Activated CD8-positive, alpha-beta T cell treated with anti-CD3 and anti-CD28 coated beads, Interleukin-2, amount 10 ng/mL, durations not matched to agents 7 days and 5 days (primary cell): ENCODE data around the gene PKNOX2. TPM values are rescaled to one million over a fixed set of nuclear protein-coding genes. Genes with fewer than 3 reads are reported as not detected.
A peak's percentile ranks its signal among the peaks of the same experiment; 100 is the strongest.

Experiments
- ATAC-seq: fragments of 150-1000 bp; cut with Tn5 transposase; one replicate; pipeline ENCODE4 v1.10.0; 2021; ENCODE audit warnings: moderate library complexity
- CTCF ChIA-PET: fragments of 350-600 bp; sonication (Branson Sonifier 250); formaldehyde crosslinking; loops from one replicate; lab custom pipeline; 2021; ENCODE audit warnings: antibody characterized with exemption; lab: Charles Lee
- POLR2A ChIA-PET: fragments of 350-600 bp; sonication (Branson Sonifier 250); formaldehyde crosslinking; loops from one replicate; lab custom pipeline; 2021; ENCODE audit warnings: antibody characterized with exemption; lab: Charles Lee
- DNase-seq: peaks from one replicate; pipeline ENCODE4 v3.0.0-alpha.2; 2020
- H3K27ac Mint-ChIP-seq: one replicate; pipeline ENCODE4 v1.8.0; 2021; ENCODE audit warnings: mild to moderate bottlenecking, mixed read lengths
- H3K27me3 Mint-ChIP-seq: one replicate; pipeline ENCODE4 v1.8.0; 2021; ENCODE audit warnings: low read depth, mixed read lengths
- H3K36me3 Mint-ChIP-seq: one replicate; pipeline ENCODE4 v1.8.0; 2021; ENCODE audit warnings: low read depth, mixed read lengths
- H3K4me1 Mint-ChIP-seq: one replicate; pipeline ENCODE4 v1.8.0; 2021; ENCODE audit warnings: low read depth, mixed read lengths
- H3K4me3 Mint-ChIP-seq: one replicate; pipeline ENCODE4 v1.8.0; 2021; ENCODE audit warnings: mild to moderate bottlenecking, mixed read lengths
- H3K9me3 Mint-ChIP-seq: one replicate; pipeline ENCODE4 v1.8.0; 2022; ENCODE audit warnings: mixed read lengths; ENCODE audit not compliant: insufficient read depth
- total RNA-seq, 2 experiments: library from RNA; stranded (reverse); gene quantifications; one replicate each; pipeline ENCODE4 v1.2.3, GENCODE V29; 2021

PKNOX2 gene
- total RNA-seq, 2 experiments from 2014 or later = not detected

DNA sequence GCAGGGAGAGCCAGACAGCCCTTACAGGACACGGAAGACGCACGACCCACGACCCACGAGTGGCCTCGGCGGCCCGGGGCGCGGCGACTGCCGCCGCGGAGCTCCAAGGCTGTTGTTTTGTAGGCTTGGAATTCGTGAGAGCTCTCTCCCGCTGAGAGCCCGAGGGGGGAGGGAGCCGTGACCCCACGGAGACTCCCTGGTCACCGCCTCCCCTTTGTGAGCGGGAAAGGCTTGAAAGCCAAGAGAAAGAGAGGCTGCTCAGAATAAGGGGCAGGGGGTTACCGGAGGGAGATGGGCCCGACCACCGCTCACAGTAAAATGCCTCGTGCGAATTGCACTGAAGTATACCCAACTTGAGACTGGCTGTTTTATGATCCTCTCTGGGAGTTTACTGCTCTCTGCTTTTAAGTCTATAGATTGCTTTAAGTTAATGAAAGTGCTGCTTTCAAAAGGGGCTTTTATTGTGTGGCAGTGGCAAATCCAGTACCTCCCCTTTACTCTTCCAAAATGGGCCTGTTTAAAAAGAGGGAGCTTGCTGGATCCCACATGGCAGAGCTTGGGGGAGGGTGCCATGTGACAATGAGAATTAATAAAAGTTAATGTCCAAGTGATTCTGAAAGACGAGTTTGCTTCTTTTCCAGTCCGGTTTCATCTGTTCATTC is 2.9 kb downstream of the PKNOX2 start:
- Mint-ChIP-seq H3K4me1 (peaks cover 24% of the 10 kb centered on the region), H3K4me3 (no peak overlapping the region), H3K27me3 (peaks cover 76% of the 10 kb centered on the region), H3K36me3 (peaks cover 1% of the 10 kb centered on the region), H3K9me3 (no peaks in the 10 kb centered on the region), H3K27ac (no peak overlapping the region)
- ChIA-PET POLR2A (no interaction called here), CTCF (no interaction called here)
- no peak for ATAC-seq
- no peak for DNase-seq

DNA sequence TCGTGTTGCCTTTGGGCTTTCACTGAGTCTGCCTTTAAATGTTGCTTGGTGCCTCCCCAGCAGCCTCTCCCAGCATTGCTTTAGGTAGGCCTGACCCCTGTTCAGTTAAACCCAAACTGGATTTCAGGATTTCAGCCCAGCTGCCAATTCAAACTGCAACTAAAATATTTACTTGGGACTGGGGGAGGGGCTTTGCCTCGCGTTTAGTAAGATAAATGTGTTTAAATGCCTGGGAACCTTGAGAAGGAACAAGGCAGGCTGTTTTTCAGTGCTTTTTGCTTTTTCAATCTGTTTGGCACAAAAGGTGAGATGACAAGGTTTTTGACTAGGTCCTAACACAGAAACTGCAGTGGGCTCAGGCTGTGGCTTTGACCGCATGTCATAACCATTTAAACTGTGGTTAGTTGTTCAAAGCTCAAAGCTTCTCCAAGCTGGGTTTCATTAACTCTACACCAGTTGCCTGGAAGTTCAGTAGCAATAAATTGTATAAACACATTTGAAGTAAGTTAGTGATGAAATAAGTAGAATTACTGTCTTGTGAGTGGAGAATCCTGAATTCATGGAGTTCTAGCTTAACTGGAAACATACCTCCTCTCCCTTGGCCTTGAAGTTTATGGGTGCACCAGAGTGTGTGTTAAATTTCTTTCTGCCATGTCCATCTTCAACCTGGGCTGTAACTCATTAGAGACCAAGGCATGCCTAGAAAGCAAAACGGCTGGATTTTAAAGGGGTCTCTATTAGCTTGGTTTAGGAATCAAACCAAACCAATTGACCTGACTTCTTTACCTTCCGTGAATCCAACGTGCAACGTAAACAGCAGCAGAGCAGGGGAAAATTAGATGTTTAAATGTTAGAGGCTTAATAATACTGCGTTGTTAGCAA is 3.6 kb downstream of the PKNOX2 start:
- Mint-ChIP-seq H3K27ac (no peak overlapping the region), H3K4me3 (no peak overlapping the region), H3K36me3 (peaks cover 1% of the 10 kb centered on the region), H3K4me1 (peaks cover 24% of the 10 kb centered on the region), H3K9me3 (no peaks in the 10 kb centered on the region), H3K27me3 (peaks cover 72% of the 10 kb centered on the region)
- DNase-seq = peak; percentile 24
- ATAC-seq = no peak
- ChIA-PET POLR2A (no interaction called here), CTCF (no interaction called here)

DNA sequence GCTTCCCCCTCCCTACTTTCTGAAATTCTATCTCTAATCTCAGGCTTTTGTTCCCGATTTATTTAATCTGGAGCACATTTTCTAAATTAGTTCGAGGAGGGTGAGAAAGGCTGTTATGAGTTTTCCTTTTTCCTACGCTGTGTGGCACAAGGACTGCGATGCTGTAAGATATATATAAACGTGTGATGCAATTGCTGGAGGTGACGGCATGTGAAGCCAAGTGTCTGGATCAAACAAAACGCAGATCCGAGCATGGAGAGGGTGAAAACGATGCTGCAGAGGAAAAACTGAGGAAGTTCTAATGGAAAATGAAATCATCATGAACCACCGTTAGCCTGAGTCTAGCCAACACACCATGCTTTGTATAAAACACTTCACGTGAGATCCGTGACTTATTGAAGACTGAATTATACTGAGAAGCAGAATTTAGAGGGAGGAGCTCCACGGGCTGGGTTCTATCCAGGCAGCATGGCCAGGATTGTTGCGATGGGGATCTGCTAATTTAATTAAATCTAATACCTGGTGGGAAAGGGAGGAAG is 4.4 kb downstream of the PKNOX2 start:
- no peak for ATAC-seq
- no peak overlapping the region for H3K27ac Mint-ChIP-seq
- H3K9me3 Mint-ChIP-seq = no peaks in the 10 kb centered on the region
- peaks cover 1% of the 10 kb centered on the region for H3K36me3 Mint-ChIP-seq
- H3K4me3 Mint-ChIP-seq = no peak overlapping the region
- H3K27me3 Mint-ChIP-seq = peaks cover 64% of the 10 kb centered on the region
- POLR2A ChIA-PET = no interaction called here
- DNase-seq = no peak
- H3K4me1 Mint-ChIP-seq = peaks cover 20% of the 10 kb centered on the region
- CTCF ChIA-PET = no interaction called here

DNA sequence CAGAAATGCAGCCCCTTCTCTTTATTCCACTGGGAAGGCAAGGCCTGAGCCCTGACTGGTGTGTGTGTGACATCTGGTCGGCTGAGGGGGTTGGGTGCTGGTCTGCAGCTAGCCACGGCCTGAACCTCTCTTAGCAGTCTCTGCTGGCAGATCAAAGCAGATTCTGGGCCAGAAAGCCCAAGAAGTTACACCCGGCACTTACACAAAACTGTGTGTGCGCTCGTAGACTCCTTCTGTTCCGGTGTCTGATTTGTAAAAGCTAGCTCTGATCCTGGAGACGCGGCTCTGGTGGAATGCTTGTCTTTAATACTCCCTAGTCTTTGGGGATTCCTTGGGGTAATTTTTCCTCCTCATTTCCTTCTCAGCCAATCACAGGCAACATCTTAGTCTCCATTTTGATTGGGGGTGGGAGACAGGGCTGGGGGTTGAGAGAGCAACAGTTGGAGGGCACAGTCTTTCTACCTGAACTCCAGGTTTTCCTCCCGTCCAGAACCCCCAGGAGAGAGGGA is 5.5 kb downstream of the PKNOX2 start:
- CTCF ChIA-PET = no interaction called here
- Mint-ChIP-seq H3K4me3 (no peak overlapping the region), H3K4me1 (peaks cover 14% of the 10 kb centered on the region), H3K27ac (no peak overlapping the region), H3K9me3 (no peaks in the 10 kb centered on the region), H3K27me3 (peaks cover 56% of the 10 kb centered on the region), H3K36me3 (no peaks in the 10 kb centered on the region)
- ATAC-seq (no peak), DNase-seq (no peak)
- POLR2A ChIA-PET = no interaction called here

DNA sequence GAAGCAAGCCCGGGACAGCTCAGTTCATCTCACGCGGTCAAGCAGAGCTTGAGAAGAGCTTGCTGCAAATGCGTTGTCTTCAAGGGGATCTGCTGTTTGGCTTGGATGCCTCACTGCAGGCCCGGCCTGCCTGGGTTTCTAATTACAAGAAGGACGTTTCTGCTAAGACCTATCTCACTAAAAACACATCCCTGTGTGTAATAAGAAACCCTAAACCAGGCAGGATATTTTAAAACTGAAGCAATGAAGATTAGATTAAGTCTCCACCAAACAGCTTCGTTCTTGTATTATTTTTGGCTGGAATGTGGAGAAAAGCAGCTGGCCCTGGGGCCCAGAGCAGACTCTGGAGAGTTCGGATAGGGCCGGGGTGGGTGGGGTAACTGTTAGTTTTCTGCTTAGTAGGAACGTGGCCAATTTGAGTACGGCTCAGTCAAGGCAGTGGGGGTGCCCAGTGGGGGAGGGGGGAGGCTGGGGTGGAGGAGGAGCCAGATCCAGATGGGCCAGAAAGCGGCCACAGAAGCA is 6.0 kb downstream of the PKNOX2 start:
- Mint-ChIP-seq H3K4me1 (peaks cover 11% of the 10 kb centered on the region), H3K27me3 (peaks cover 54% of the 10 kb centered on the region), H3K27ac (no peak overlapping the region), H3K36me3 (no peaks in the 10 kb centered on the region), H3K9me3 (no peaks in the 10 kb centered on the region), H3K4me3 (no peak overlapping the region)
- no peak for ATAC-seq
- ChIA-PET CTCF (no interaction called here), POLR2A (no interaction called here)
- no peak for DNase-seq

DNA sequence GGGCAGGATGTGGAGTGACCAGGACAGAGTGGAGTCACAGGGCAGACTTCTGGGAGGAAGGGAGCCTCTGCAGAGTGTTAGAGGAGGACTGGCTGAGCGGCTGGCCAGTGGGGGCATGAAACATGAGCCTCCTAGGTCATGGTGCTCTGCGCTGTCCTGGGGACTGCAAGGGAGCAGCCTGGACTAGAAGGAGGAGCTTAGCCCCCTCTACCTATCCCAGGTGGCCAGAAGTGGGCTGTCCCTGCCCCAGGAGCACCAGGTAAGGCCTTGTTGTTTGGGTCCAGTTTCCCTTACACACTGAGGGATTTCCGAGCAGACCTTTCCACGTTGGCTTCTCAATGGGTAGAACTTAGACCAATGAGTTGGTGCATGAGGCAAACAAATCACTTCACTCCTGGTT is 7.4 kb downstream of the PKNOX2 start:
- no peak for ATAC-seq
- Mint-ChIP-seq H3K36me3 (no peaks in the 10 kb centered on the region), H3K9me3 (no peaks in the 10 kb centered on the region)

DNA sequence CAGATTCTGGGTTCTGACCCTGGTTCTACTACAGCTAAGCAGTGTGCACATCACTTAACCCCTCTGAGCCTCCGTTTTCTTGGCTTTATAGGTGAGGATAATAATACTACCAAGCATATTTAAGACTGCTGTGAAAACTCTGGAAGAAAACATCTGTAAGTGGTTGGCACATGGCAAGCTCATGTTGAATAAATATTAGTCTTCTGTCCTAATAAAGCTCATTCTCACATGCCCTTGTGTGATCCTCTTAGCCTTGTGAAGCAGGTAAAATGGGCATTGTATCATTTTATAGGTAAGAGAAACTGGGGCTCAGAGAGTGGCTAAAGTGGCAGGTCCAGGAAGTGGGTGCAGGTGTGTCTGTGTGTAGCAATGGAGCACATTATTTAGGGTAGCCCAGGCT is 8.5 kb downstream of the PKNOX2 start:
- DNase-seq (no peak), ATAC-seq (no peak)
- ChIA-PET CTCF (no interaction called here), POLR2A (no interaction called here)
- H3K4me3 Mint-ChIP-seq = no peak overlapping the region
- no peak overlapping the region for H3K27ac Mint-ChIP-seq
- H3K36me3 Mint-ChIP-seq = no peaks in the 10 kb centered on the region
- no peaks in the 10 kb centered on the region for H3K9me3 Mint-ChIP-seq
- peaks cover 3% of the 10 kb centered on the region for H3K4me1 Mint-ChIP-seq
- H3K27me3 Mint-ChIP-seq = peaks cover 48% of the 10 kb centered on the region

More for the DNA sequence above, 7.4 kb downstream of the PKNOX2 start:
- ChIA-PET POLR2A (no interaction called here), CTCF (no interaction called here)
- Mint-ChIP-seq H3K27ac (no peak overlapping the region), H3K4me1 (peaks cover 4% of the 10 kb centered on the region), H3K4me3 (no peak overlapping the region), H3K27me3 (peaks cover 50% of the 10 kb centered on the region)
- no peak for DNase-seq

DNA sequence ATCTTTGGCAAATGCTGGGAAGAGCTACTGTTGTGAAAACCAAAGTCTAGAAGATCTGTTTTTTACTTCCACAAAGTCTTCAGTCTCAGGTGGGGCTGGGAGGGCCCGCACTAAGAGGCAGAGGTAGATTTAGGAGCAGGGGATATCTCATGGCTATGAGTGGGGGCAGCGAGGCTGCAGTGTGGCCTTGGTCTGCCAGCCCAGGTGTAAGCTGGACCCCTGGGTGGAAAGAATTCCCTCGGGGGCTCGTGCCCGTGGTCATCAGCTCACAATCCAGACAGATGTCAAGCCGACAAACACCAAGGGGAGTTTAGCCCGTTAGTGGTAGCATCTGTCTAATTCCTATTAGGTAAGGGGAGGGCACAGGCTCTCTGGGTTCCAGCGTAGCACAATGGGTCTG is 9.0 kb downstream of the PKNOX2 start:
- DNase-seq (no peak), ATAC-seq (no peak)
- H3K27ac Mint-ChIP-seq = no peak overlapping the region

DNA sequence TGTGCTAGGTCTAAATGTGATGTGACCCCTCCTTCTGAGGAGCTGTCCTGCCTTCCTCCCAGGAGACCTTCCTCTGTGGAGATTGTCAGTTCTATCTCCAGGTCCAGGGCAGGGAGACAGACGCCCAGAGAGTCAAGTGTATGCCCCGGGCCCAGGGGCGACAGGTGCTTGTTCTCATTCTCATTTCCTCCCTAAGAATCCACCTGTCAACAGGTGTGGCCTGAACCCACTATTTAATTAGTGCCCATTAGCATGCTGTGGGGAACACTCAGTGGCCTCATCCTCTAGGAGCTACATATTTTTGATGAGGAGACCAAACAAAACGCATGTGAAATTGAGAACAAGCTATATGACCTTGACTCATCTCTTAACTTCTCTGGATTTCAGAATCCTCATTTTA is 9.5 kb downstream of the PKNOX2 start:
- Mint-ChIP-seq H3K4me1 (no peaks in the 10 kb centered on the region), H3K4me3 (no peak overlapping the region), H3K36me3 (no peaks in the 10 kb centered on the region), H3K9me3 (no peaks in the 10 kb centered on the region), H3K27ac (no peak overlapping the region), H3K27me3 (peaks cover 40% of the 10 kb centered on the region)
- ATAC-seq (no peak), DNase-seq (no peak)
- CTCF ChIA-PET = no interaction called here
- POLR2A ChIA-PET = no interaction called here

More for the DNA sequence above, 9.0 kb downstream of the PKNOX2 start:
- ChIA-PET CTCF (no interaction called here), POLR2A (no interaction called here)
- H3K36me3 Mint-ChIP-seq = no peaks in the 10 kb centered on the region
- H3K9me3 Mint-ChIP-seq = no peaks in the 10 kb centered on the region
- peaks cover 42% of the 10 kb centered on the region for H3K27me3 Mint-ChIP-seq
- no peak overlapping the region for H3K4me3 Mint-ChIP-seq
- H3K4me1 Mint-ChIP-seq = no peaks in the 10 kb centered on the region

DNA sequence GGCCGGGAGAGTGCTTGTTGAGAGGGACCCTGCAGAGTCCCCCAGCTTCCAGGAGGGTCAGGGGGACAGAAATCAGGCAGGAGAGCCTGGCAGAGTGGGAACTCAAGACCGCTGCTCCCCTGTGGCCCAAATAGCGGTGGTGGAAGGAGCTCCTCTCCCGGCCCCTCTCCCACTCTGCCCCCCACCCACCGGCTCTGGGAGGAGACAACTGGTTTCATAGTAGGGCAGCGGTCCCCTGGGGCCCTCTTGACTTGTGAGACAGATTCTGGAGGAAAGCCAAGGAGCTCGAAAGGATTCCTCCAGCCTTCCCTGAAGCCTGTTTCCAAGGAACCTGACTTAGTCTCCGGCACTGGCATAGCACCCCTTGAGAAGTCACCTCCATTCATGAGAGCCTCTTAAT is 10.1 kb downstream of the PKNOX2 start:
- peaks cover 35% of the 10 kb centered on the region for H3K27me3 Mint-ChIP-seq
- no peak for ATAC-seq
- no peaks in the 10 kb centered on the region for H3K36me3 Mint-ChIP-seq

DNA sequence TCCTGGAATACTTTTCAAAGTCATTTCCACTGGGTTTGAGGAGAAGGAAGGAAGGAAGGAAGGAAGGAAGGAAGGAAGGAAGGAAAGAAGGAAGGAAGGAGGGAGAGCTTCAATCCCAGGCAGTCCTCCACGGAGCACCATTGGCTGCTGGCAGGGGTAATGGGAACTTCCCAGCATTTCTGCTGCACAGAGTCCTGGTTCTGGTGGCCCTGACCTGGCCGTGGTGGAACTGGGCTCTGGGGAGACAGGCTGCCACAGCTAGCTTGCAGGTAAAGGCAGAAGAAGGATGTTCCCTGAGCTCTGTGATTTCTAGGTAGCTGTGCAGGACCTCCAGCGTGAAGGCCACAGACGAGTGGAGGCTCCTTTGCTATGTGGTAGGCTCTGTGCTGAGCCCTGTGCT is 10.6 kb downstream of the PKNOX2 start:
- POLR2A ChIA-PET = no interaction called here
- no peaks in the 10 kb centered on the region for H3K36me3 Mint-ChIP-seq
- no peak overlapping the region for H3K27ac Mint-ChIP-seq
- no peak for ATAC-seq
- no peak for DNase-seq
- H3K27me3 Mint-ChIP-seq = peaks cover 34% of the 10 kb centered on the region
- no peak overlapping the region for H3K4me3 Mint-ChIP-seq
- H3K4me1 Mint-ChIP-seq = no peaks in the 10 kb centered on the region
- H3K9me3 Mint-ChIP-seq = no peaks in the 10 kb centered on the region
- CTCF ChIA-PET = no interaction called here

More for the DNA sequence above, 10.1 kb downstream of the PKNOX2 start:
- Mint-ChIP-seq H3K9me3 (no peaks in the 10 kb centered on the region), H3K27ac (no peak overlapping the region), H3K4me3 (no peak overlapping the region), H3K4me1 (no peaks in the 10 kb centered on the region)
- ChIA-PET POLR2A (no interaction called here), CTCF (no interaction called here)
- DNase-seq = no peak
